Measurements from ENCODE around the gene GJC2.

- TF ChIP-seq CTCF (IDR thresholded peaks at IDR 0.05; ENCODE audit: poor library complexity, severe bottlenecking) (no peak), EZH2 (IDR thresholded peaks at IDR 0.05; ENCODE audit: borderline replicate concordance, insufficient read depth, low read length, poor library complexity, severe bottlenecking) (no peak)
Observed at GRCh38 chr1:228118040-228118439, 31.7 kb upstream of the GJC2 start.

Data from neural cell (in vitro differentiated cells).